ENCODE data around the gene NLRP5.

The NLRP5 gene

GRCh38 chr19:56071151-56071550, 84.6 kb downstream of the NLRP5 start:
- in situ Hi-C loops (cut with MboI; ENCODE audit: low sequenced_read_pairs), result loop anchor here (10.0 kb wide), 1 partner anchor 104 kb away; the partner anchor contains the start of gene GALP

- in situ Hi-C loops (cut with MboI; ENCODE audit: low sequenced_read_pairs), result loop anchor here (10.0 to 25.0 kb wide), 2 partner anchors 98 to 236 kb away; partner anchors contain the start of genes GALP and ZSCAN5A
Measured at GRCh38 chr19:56076498-56076897, 89.9 kb downstream of the NLRP5 start.

GRCh38 chr19:56079609-56080008, 93.0 kb downstream of the NLRP5 start:
- in situ Hi-C loops (cut with MboI; ENCODE audit: low sequenced_read_pairs), result loop anchor here (10.0 to 25.0 kb wide), 2 partner anchors 95 to 233 kb away; partner anchors contain the start of genes GALP and ZSCAN5A

- in situ Hi-C loops (cut with MboI; ENCODE audit: low sequenced_read_pairs), result loop anchor here (25.0 kb wide), 1 partner anchor 231 kb away; the partner anchor contains the start of gene ZSCAN5A
Measured at GRCh38 chr19:56080669-56081401, 94.3 kb downstream of the NLRP5 start.

GRCh38 chr19:56083668-56084067, 97.1 kb downstream of the NLRP5 start:
- in situ Hi-C loops (cut with MboI; ENCODE audit: low sequenced_read_pairs), result loop anchor here (25.0 kb wide), 1 partner anchor 229 kb away; the partner anchor contains the start of gene ZSCAN5A

GRCh38 chr19:56084835-56085536, 98.4 kb downstream of the NLRP5 start:
- in situ Hi-C loops (cut with MboI; ENCODE audit: low sequenced_read_pairs), result loop anchor here (25.0 kb wide), 1 partner anchor 227 kb away; the partner anchor contains the start of gene ZSCAN5A

GRCh38 chr19:56085571-56086275, 99.1 kb downstream of the NLRP5 start:
- in situ Hi-C loops (cut with MboI; ENCODE audit: low sequenced_read_pairs), result loop anchor here (25.0 kb wide), 1 partner anchor 227 kb away; the partner anchor contains the start of gene ZSCAN5A

- in situ Hi-C loops (cut with MboI; ENCODE audit: low sequenced_read_pairs), result loop anchor here (25.0 kb wide), 1 partner anchor 225 kb away; the partner anchor contains the start of gene ZSCAN5A
Measured at GRCh38 chr19:56086671-56087430, 100.3 kb downstream of the NLRP5 start.

- in situ Hi-C loops (cut with MboI; ENCODE audit: low sequenced_read_pairs), result loop anchor here (25.0 kb wide), 1 partner anchor 224 kb away; the partner anchor contains the start of gene ZSCAN5A
Measured at GRCh38 chr19:56087647-56088496, 101.3 kb downstream of the NLRP5 start.

GRCh38 chr19:56088497-56089215, 102.1 kb downstream of the NLRP5 start:
- in situ Hi-C loops (cut with MboI; ENCODE audit: low sequenced_read_pairs), result loop anchor here (25.0 kb wide), 1 partner anchor 224 kb away; the partner anchor contains the start of gene ZSCAN5A

GRCh38 chr19:56089344-56089743, 102.8 kb downstream of the NLRP5 start:
- in situ Hi-C loops (cut with MboI; ENCODE audit: low sequenced_read_pairs), result loop anchor here (25.0 kb wide), 1 partner anchor 223 kb away; the partner anchor contains the start of gene ZSCAN5A

- in situ Hi-C loops (cut with MboI; ENCODE audit: low sequenced_read_pairs), result loop anchor here (25.0 kb wide), 1 partner anchor 221 kb away; the partner anchor contains the start of gene ZSCAN5A
Measured at GRCh38 chr19:56091066-56091490, 104.5 kb downstream of the NLRP5 start.

GRCh38 chr19:56091751-56092546, 105.4 kb downstream of the NLRP5 start:
- in situ Hi-C loops (cut with MboI; ENCODE audit: low sequenced_read_pairs), result loop anchor here (25.0 kb wide), 1 partner anchor 220 kb away; the partner anchor contains the start of gene ZSCAN5A

- in situ Hi-C loops (cut with MboI; ENCODE audit: low sequenced_read_pairs), result loop anchor here (25.0 kb wide), 1 partner anchor 219 kb away; the partner anchor contains the start of gene ZSCAN5A
Measured at GRCh38 chr19:56092685-56093631, 106.4 kb downstream of the NLRP5 start.

- in situ Hi-C loops (cut with MboI; ENCODE audit: low sequenced_read_pairs), result loop anchor here (25.0 kb wide), 1 partner anchor 218 kb away; the partner anchor contains the start of gene ZSCAN5A
Measured at GRCh38 chr19:56094449-56094848, 107.9 kb downstream of the NLRP5 start.

GRCh38 chr19:56096665-56097064, 110.1 kb downstream of the NLRP5 start:
- in situ Hi-C loops (cut with MboI; ENCODE audit: low sequenced_read_pairs), result loop anchor here (25.0 kb wide), 1 partner anchor 216 kb away; the partner anchor contains the start of gene ZSCAN5A

Measured in HL-60/S4 treated with phorbol 12-myristate 13-acetate at 8.2 ng/mL for 4 days and 3 days (cell line).